Measurements from ENCODE around the gene ETAA1. TPM values are rescaled to one million over a fixed set of nuclear protein-coding genes. Genes with fewer than 3 reads are reported as not detected.

The ETAA1 gene
- total and polyA plus RNA-seq, 2 of the 4 experiments (the other 2 are of a cell fraction) = 6.9 to 8.1 TPM

GRCh38 chr2:67374481-67374880 lies 22.7 kb upstream of the ETAA1 start:
- H4K8ac ChIP-seq (ENCODE audit: low read depth in 2 of 2, low read length in 2 of 2) = peak overlapping the region in 1 of 2 experiments; percentile 32; a peak in 1 of 4 replicates
- no TSS peak for BruUV-seq (replicated peaks)
- ChIA-PET CTCF (interaction anchor here (0.7 kb wide), 1 partner anchor 15 kb away, joined by 3 read pairs; no protein-coding TSS in a partner anchor), POLR2A (ENCODE audit: unreplicated experiment) (no interaction called here)
- DNase-seq = peak; percentile 44
- H2AFZ ChIP-seq (replicated peaks; ENCODE audit: low read length, poor library complexity) = no peak overlapping the region
- intact Hi-C loops (cut with micrococcal nuclease) = no loop called here
- peak overlapping the region; percentile 88; the same call in 1 of the 2 replicates for H3K18ac ChIP-seq (ENCODE audit: low read depth, low read length)
- 0 out of 3 replicates have a peak overlapping the region, but pooled peaks have one; percentile 39 for H2BK15ac ChIP-seq (ENCODE audit: low read depth, low read length)
- peak overlapping the region; percentile 73; the same call in 1 of the 2 replicates for H4K5ac ChIP-seq (ENCODE audit: low read depth, low read length)
- peak overlapping the region; percentile 67; the same call in 1 of the 2 replicates for H3K27ac ChIP-seq (ENCODE audit: insufficient read depth, low read length)
- H2BK5ac ChIP-seq (ENCODE audit: low read depth, low read length, poor library complexity, severe bottlenecking) = peak overlapping the region; percentile 71
- peak overlapping the region; percentile 92 for H3K4me2 ChIP-seq (ENCODE audit: low read depth, low read length)
- no CpG with 5 or more reads among the region's 2 CpGs for WGBS, 2 experiments (ENCODE audit: extremely low coverage in 2 of 2, insufficient read length in 1 of 2)
- peak overlapping the region; percentile 24; the same call in 1 of the 2 replicates for H3K4ac ChIP-seq (ENCODE audit: low read depth, low read length)
- no peak overlapping the region for H2AK9ac ChIP-seq (replicated peaks; ENCODE audit: low read depth, low read length, poor library complexity)
- H2AK5ac ChIP-seq (ENCODE audit: low read depth, low read length) = no peak overlapping the region
- H3K9me3 ChIP-seq (ENCODE audit: control insufficient read depth, insufficient read depth, low read length) = peaks cover 5% of the 10 kb centered on the region
- no peaks in the 10 kb centered on the region for H4K20me1 ChIP-seq (ENCODE audit: insufficient read depth, low read length)
- peak overlapping the region; percentile 49; the same call in 1 of the 2 replicates for H3K14ac ChIP-seq (replicated peaks; ENCODE audit: low read depth, low read length)
- no peaks in the 10 kb centered on the region for H3K79me1 ChIP-seq (ENCODE audit: low read depth in 1 of 2, low read length in 2 of 2)
- no peak for TF ChIP-seq CTCF (conservative IDR thresholded peaks at IDR 0.05; ENCODE audit: low read depth, low read length)
- TF ChIP-seq CEBPB (IDR thresholded peaks at IDR 0.05; ENCODE audit: low read depth, low read length) = no peak
- TF ChIP-seq MAFK (IDR thresholded peaks at IDR 0.05; ENCODE audit: low read depth, low read length) = no peak
- no peak for TF ChIP-seq BHLHE40 (IDR thresholded peaks at IDR 0.05; ENCODE audit: low read depth, low read length)
- TF ChIP-seq CHD1 (IDR thresholded peaks at IDR 0.05; ENCODE audit: low read depth, low read length) = no peak
- TF ChIP-seq USF2 (IDR thresholded peaks at IDR 0.05; ENCODE audit: low read depth, low read length) = no peak
- TF ChIP-seq SMC3 (IDR thresholded peaks at IDR 0.05; ENCODE audit: low read depth, low read length) = no peak
- TF ChIP-seq RAD21 (IDR thresholded peaks at IDR 0.05; ENCODE audit: low read length) = no peak
- H3K27me3 ChIP-seq (ENCODE audit: control insufficient read depth, insufficient read depth, low read length) = no peaks in the 10 kb centered on the region
- 0 out of 2 replicates have a peak, but pooled peaks cover 3% of the 10 kb centered on the region for H3K9me1 ChIP-seq (ENCODE audit: insufficient read depth, low read length)
- in situ Hi-C loops (cut with MboI; ENCODE audit: low sequenced_read_pairs) = no loop called here
- H3K56ac ChIP-seq (ENCODE audit: extremely low read depth, insufficient read depth, low read length) = no peak overlapping the region
- no peaks in the 10 kb centered on the region for H3K36me3 ChIP-seq (ENCODE audit: control insufficient read depth, insufficient read depth, low read length)
- no peaks in the 10 kb centered on the region for H3K4me1 ChIP-seq (ENCODE audit: control insufficient read depth, insufficient read depth, low read length)
- H3K9ac ChIP-seq (ENCODE audit: low read depth, low read length) = peak overlapping the region; percentile 81; the same call in 1 of the 2 replicates
- H2BK20ac ChIP-seq (ENCODE audit: low read depth, low read length) = peak overlapping the region; percentile 68; the same call in 1 of the 2 replicates
- ATAC-seq (ENCODE audit: low read depth) = peak; percentile 73
- dilution Hi-C loops (cut with HindIII; ENCODE audit: low sequenced_read_pairs, unreplicated experiment) = no loop called here
- H2BK120ac ChIP-seq (ENCODE audit: low read depth, low read length) = peak overlapping the region; percentile 54
- peak overlapping the region; percentile 35; the same call in 1 of the 2 replicates for H3K4me3 ChIP-seq (ENCODE audit: insufficient read depth, low read depth, low read length)
- H3K23ac ChIP-seq (ENCODE audit: low read depth, low read length) = no peak overlapping the region
- no peak overlapping the region for H4K91ac ChIP-seq (ENCODE audit: insufficient read depth, low read depth, low read length)

Data from IMR-90 (cell line).